ENCODE measurements around the gene C9orf85. TPM values are rescaled to one million over a fixed set of nuclear protein-coding genes. Genes with fewer than 3 reads are reported as not detected.

C9orf85 gene
- total and polyA plus RNA-seq, 2 of the 4 experiments (the other 2 are of a cell fraction) = 4.3 to 8.4 TPM

GRCh38 chr9:71928806-71929205 lies 17.4 kb downstream of the C9orf85 start:
- no peak overlapping the region for H3K14ac ChIP-seq (replicated peaks; ENCODE audit: low read depth, low read length)
- H3K4me2 ChIP-seq (ENCODE audit: low read depth, low read length) = no peak overlapping the region
- H4K5ac ChIP-seq (ENCODE audit: low read depth, low read length) = no peak overlapping the region
- no peaks in the 10 kb centered on the region for H3K36me3 ChIP-seq (ENCODE audit: control insufficient read depth, insufficient read depth, low read length)
- no peak overlapping the region for H2AK5ac ChIP-seq (ENCODE audit: low read depth, low read length)
- H3K27ac ChIP-seq (ENCODE audit: insufficient read depth, low read length) = no peak overlapping the region
- no peaks in the 10 kb centered on the region for H3K9me1 ChIP-seq (ENCODE audit: insufficient read depth, low read length)
- ATAC-seq (ENCODE audit: low read depth) (no peak), DNase-seq (no peak)
- no peak overlapping the region for H2AFZ ChIP-seq (replicated peaks; ENCODE audit: low read length, poor library complexity)
- H3K56ac ChIP-seq (ENCODE audit: extremely low read depth, insufficient read depth, low read length) = no peak overlapping the region
- H3K9ac ChIP-seq (ENCODE audit: low read depth, low read length) = no peak overlapping the region
- H3K18ac ChIP-seq (ENCODE audit: low read depth, low read length) = no peak overlapping the region
- intact Hi-C loops (cut with micrococcal nuclease) = no loop called here
- H3K4ac ChIP-seq (ENCODE audit: low read depth, low read length) = no peak overlapping the region
- H3K4me3 ChIP-seq (ENCODE audit: insufficient read depth, low read depth, low read length) = no peak overlapping the region
- WGBS, 2 experiments (ENCODE audit: extremely low coverage in 2 of 2, insufficient read length in 1 of 2) = no CpG with 5 or more reads among the region's 2 CpGs
- dilution Hi-C loops (cut with HindIII; ENCODE audit: low sequenced_read_pairs, unreplicated experiment) = no loop called here
- H2BK15ac ChIP-seq (ENCODE audit: low read depth, low read length) = no peak overlapping the region
- H3K79me1 ChIP-seq (ENCODE audit: low read depth in 1 of 2, low read length in 2 of 2) = peaks cover 7 to 27% of the 10 kb centered on the region in 2 experiments
- H4K8ac ChIP-seq (ENCODE audit: low read depth in 2 of 2, low read length in 2 of 2) = no peak overlapping the region
- BruUV-seq (replicated peaks) = no TSS peak
- H2BK5ac ChIP-seq (ENCODE audit: low read depth, low read length, poor library complexity, severe bottlenecking) = peak overlapping the region; percentile 46
- H4K20me1 ChIP-seq (ENCODE audit: insufficient read depth, low read length) = no peaks in the 10 kb centered on the region
- ChIA-PET POLR2A (ENCODE audit: unreplicated experiment) (no interaction called here), CTCF (no interaction called here)
- H3K9me3 ChIP-seq (ENCODE audit: control insufficient read depth, insufficient read depth, low read length) = no peaks in the 10 kb centered on the region
- H4K91ac ChIP-seq (ENCODE audit: insufficient read depth, low read depth, low read length) = no peak overlapping the region
- H2BK20ac ChIP-seq (ENCODE audit: low read depth, low read length) = no peak overlapping the region
- no peaks in the 10 kb centered on the region for H3K27me3 ChIP-seq (ENCODE audit: control insufficient read depth, insufficient read depth, low read length)
- H3K4me1 ChIP-seq (ENCODE audit: control insufficient read depth, insufficient read depth, low read length) = peaks cover 2% of the 10 kb centered on the region; the same call in 1 of the 2 replicates
- in situ Hi-C loops (cut with MboI; ENCODE audit: low sequenced_read_pairs) = no loop called here
- no peak overlapping the region for H2AK9ac ChIP-seq (replicated peaks; ENCODE audit: low read depth, low read length, poor library complexity)
- H2BK120ac ChIP-seq (ENCODE audit: low read depth, low read length) = no peak overlapping the region
- TF ChIP-seq SMC3 (IDR thresholded peaks at IDR 0.05; ENCODE audit: low read depth, low read length) = no peak
- TF ChIP-seq RFX5 (IDR thresholded peaks at IDR 0.05; ENCODE audit: low read depth, low read length) = no peak
- no peak for TF ChIP-seq NFE2L2 (IDR thresholded peaks at IDR 0.05; ENCODE audit: low read depth, low read length)
- TF ChIP-seq MXI1 (IDR thresholded peaks at IDR 0.05; ENCODE audit: borderline replicate concordance, low read depth, low read length) = no peak
- no peak for TF ChIP-seq MAFK (IDR thresholded peaks at IDR 0.05; ENCODE audit: low read depth, low read length)
- no peak for TF ChIP-seq CEBPB (IDR thresholded peaks at IDR 0.05; ENCODE audit: low read depth, low read length)
- TF ChIP-seq BHLHE40 (IDR thresholded peaks at IDR 0.05; ENCODE audit: low read depth, low read length) = no peak
- TF ChIP-seq CTCF (conservative IDR thresholded peaks at IDR 0.05; ENCODE audit: low read depth, low read length) = no peak
- TF ChIP-seq FOS (IDR thresholded peaks at IDR 0.05; ENCODE audit: low read depth, low read length) = no peak
- TF ChIP-seq RAD21 (IDR thresholded peaks at IDR 0.05; ENCODE audit: low read length) = no peak
- no peak for TF ChIP-seq CHD1 (IDR thresholded peaks at IDR 0.05; ENCODE audit: low read depth, low read length)
- TF ChIP-seq POLR2A (IDR thresholded peaks at IDR 0.05; ENCODE audit: low read depth, low read length) = no peak
- TF ChIP-seq ELK1 (IDR thresholded peaks at IDR 0.05; ENCODE audit: borderline replicate concordance, low read depth, low read length) = no peak
- TF ChIP-seq RCOR1 (IDR thresholded peaks at IDR 0.05; ENCODE audit: insufficient replicate concordance, low read length) = no peak
- no peak for TF ChIP-seq MAZ (IDR thresholded peaks at IDR 0.05; ENCODE audit: borderline replicate concordance, low read depth, low read length)
- TF ChIP-seq USF2 (IDR thresholded peaks at IDR 0.05; ENCODE audit: low read depth, low read length) = no peak
- no peak overlapping the region for H3K23ac ChIP-seq (ENCODE audit: low read depth, low read length)
